ENCODE measurements around the gene RBMS3. TPM values are rescaled to one million over a fixed set of nuclear protein-coding genes. Genes with fewer than 3 reads are reported as not detected.
A peak's percentile ranks its signal among the peaks of the same experiment; 100 is the strongest.

Gene RBMS3
- total and polyA plus RNA-seq, 2 donors (not counting 1 experiment from before 2014, with no cell fraction given) = 26.9 to 68.4 TPM

DNA sequence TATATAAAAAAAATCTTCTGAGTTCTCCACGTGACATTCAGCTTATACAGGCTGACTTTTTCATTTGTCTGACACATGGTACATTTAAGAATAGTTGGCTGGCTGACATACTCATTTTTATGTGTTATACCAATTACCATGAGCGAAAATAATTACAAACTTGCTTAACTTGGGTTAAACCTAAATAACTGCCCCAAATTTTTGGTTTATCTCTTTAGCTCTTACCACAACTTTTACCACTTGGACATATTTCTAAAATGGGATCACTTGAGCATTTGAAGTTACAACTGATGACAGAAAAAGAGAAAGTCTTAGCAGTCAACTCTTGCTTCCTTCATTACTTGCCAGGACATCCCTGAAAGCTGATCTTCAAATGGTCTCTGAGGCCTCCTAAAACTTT is 618.1 kb downstream of the RBMS3 start:
- Histone ChIP-seq H3K4me3 (replicated peaks in 1 of 4; ENCODE audit: control extremely low read depth in 1 of 4, insufficient read depth in 1 of 4, low read depth in 3 of 4, low read length in 4 of 4) (no peak overlapping the region), H3K4me1 (ENCODE audit: control insufficient read depth, extremely low read depth, insufficient read depth, low read length) (no peaks in the 10 kb centered on the region), H4K20me1 (ENCODE audit: control insufficient read depth, extremely low read depth, insufficient read depth, low read length) (no peaks in the 10 kb centered on the region), H3K9me3 (ENCODE audit: control insufficient read depth, insufficient read depth, low read depth, low read length) (no peaks in the 10 kb centered on the region), H2AFZ (ENCODE audit: low read length) (no peak overlapping the region), H3K9ac (ENCODE audit: insufficient read depth, low read length) (no peak overlapping the region), H3K36me3 (ENCODE audit: control insufficient read depth, insufficient read depth, low read length) (no peaks in the 10 kb centered on the region), H3K27me3 (ENCODE audit: control insufficient read depth, insufficient read depth, low read length) (no peaks in the 10 kb centered on the region), H3K79me2 (ENCODE audit: control insufficient read depth, insufficient read depth, low read length) (no peaks in the 10 kb centered on the region), H3K4me2 (ENCODE audit: extremely low read depth, insufficient read depth, low read length) (no peak overlapping the region), H3K27ac (ENCODE audit: insufficient read depth, low read length) (no peak overlapping the region)
- DNase-seq (ENCODE audit: low read depth in 2 of 2) = peak in 1 of 2 donors; percentile 20
- TF ChIP-seq, protein P1, sequence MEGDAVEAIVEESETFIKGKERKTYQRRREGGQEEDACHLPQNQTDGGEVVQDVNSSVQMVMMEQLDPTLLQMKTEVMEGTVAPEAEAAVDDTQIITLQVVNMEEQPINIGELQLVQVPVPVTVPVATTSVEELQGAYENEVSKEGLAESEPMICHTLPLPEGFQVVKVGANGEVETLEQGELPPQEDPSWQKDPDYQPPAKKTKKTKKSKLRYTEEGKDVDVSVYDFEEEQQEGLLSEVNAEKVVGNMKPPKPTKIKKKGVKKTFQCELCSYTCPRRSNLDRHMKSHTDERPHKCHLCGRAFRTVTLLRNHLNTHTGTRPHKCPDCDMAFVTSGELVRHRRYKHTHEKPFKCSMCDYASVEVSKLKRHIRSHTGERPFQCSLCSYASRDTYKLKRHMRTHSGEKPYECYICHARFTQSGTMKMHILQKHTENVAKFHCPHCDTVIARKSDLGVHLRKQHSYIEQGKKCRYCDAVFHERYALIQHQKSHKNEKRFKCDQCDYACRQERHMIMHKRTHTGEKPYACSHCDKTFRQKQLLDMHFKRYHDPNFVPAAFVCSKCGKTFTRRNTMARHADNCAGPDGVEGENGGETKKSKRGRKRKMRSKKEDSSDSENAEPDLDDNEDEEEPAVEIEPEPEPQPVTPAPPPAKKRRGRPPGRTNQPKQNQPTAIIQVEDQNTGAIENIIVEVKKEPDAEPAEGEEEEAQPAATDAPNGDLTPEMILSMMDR (conservative IDR thresholded peaks at IDR 0.05 in 1 of 2, IDR thresholded peaks at IDR 0.05 in 1 of 2; ENCODE audit: low read depth in 1 of 2, low read length in 2 of 2) = no peak
- TF ChIP-seq EZH2 (IDR thresholded peaks at IDR 0.05; ENCODE audit: low read length, missing control alignments) = no peak

DNA sequence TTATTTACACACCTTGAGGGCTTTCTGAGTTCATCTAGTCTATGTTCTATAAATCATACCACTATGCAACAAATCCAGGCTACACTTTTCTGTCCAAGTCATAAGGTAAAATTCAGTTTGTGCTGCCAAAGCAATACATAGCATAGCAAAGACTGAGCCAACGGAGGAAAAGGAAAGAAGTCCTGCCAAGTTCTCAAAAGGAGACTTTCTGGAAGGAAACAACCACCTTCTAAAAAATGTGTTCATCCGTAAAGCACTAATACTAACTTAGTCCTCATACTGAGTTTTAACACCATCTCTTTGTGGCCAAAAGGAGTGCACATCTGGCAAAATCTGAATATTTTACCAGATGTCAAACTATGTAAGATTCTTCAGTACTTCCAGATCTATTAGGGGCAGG is 620.2 kb downstream of the RBMS3 start:
- Histone ChIP-seq H3K79me2 (ENCODE audit: control insufficient read depth, insufficient read depth, low read length) (no peaks in the 10 kb centered on the region), H3K27ac (ENCODE audit: insufficient read depth, low read length) (no peak overlapping the region), H3K4me1 (ENCODE audit: control insufficient read depth, extremely low read depth, insufficient read depth, low read length) (no peaks in the 10 kb centered on the region), H3K9ac (ENCODE audit: insufficient read depth, low read length) (no peak overlapping the region), H3K36me3 (ENCODE audit: control insufficient read depth, insufficient read depth, low read length) (no peaks in the 10 kb centered on the region), H3K4me2 (ENCODE audit: extremely low read depth, insufficient read depth, low read length) (no peak overlapping the region), H3K27me3 (ENCODE audit: control insufficient read depth, insufficient read depth, low read length) (no peaks in the 10 kb centered on the region), H2AFZ (ENCODE audit: low read length) (no peak overlapping the region), H3K9me3 (ENCODE audit: control insufficient read depth, insufficient read depth, low read depth, low read length) (no peaks in the 10 kb centered on the region), H4K20me1 (ENCODE audit: control insufficient read depth, extremely low read depth, insufficient read depth, low read length) (no peaks in the 10 kb centered on the region), H3K4me3 (replicated peaks in 1 of 4; ENCODE audit: control extremely low read depth in 1 of 4, insufficient read depth in 1 of 4, low read depth in 3 of 4, low read length in 4 of 4) (no peak overlapping the region)
- no peak for DNase-seq (ENCODE audit: low read depth in 2 of 2)
- no peak for TF ChIP-seq EZH2 (IDR thresholded peaks at IDR 0.05; ENCODE audit: low read length, missing control alignments)
- TF ChIP-seq, protein P1 (conservative IDR thresholded peaks at IDR 0.05 in 1 of 2, IDR thresholded peaks at IDR 0.05 in 1 of 2; ENCODE audit: low read depth in 1 of 2, low read length in 2 of 2) = no peak

DNA sequence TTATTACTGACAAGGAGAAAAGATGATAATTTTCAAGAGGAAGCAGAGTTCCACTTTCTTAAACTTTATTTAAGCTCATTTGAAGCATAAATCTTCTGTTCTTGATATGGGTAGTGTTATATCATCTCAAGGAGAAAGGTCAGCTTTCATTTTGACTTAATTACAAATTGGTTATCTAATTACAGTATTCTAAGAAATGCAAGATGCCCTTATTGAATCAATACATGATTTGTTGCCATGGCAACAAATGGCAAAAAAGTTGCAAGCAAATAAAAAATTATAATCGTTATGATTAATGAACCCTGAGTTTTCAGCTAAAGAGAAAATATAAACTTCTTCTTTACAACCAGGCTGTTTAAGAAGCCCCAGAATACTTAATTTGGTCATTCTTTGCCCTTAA is 622.7 kb downstream of the RBMS3 start:
- Histone ChIP-seq H3K27me3 (ENCODE audit: control insufficient read depth, insufficient read depth, low read length) (no peaks in the 10 kb centered on the region), H3K27ac (ENCODE audit: insufficient read depth, low read length) (no peak overlapping the region), H3K4me2 (ENCODE audit: extremely low read depth, insufficient read depth, low read length) (no peak overlapping the region), H3K9ac (ENCODE audit: insufficient read depth, low read length) (no peak overlapping the region), H3K9me3 (ENCODE audit: control insufficient read depth, insufficient read depth, low read depth, low read length) (no peaks in the 10 kb centered on the region), H3K36me3 (ENCODE audit: control insufficient read depth, insufficient read depth, low read length) (no peaks in the 10 kb centered on the region), H3K4me1 (ENCODE audit: control insufficient read depth, extremely low read depth, insufficient read depth, low read length) (no peaks in the 10 kb centered on the region), H3K79me2 (ENCODE audit: control insufficient read depth, insufficient read depth, low read length) (no peaks in the 10 kb centered on the region), H3K4me3 (replicated peaks in 1 of 4; ENCODE audit: control extremely low read depth in 1 of 4, insufficient read depth in 1 of 4, low read depth in 3 of 4, low read length in 4 of 4) (no peak overlapping the region), H4K20me1 (ENCODE audit: control insufficient read depth, extremely low read depth, insufficient read depth, low read length) (no peaks in the 10 kb centered on the region), H2AFZ (ENCODE audit: low read length) (no peak overlapping the region)
- DNase-seq (ENCODE audit: low read depth in 2 of 2) = no peak
- TF ChIP-seq, protein P1 (conservative IDR thresholded peaks at IDR 0.05 in 1 of 2, IDR thresholded peaks at IDR 0.05 in 1 of 2; ENCODE audit: low read depth in 1 of 2, low read length in 2 of 2) = no peak
- no peak for TF ChIP-seq EZH2 (IDR thresholded peaks at IDR 0.05; ENCODE audit: low read length, missing control alignments)
